A549 (cell line): ENCODE results near the gene ADARB1.

ENCODE experiments used
- CBX2 ChIP-seq: fragments of 200-600 bp; sonication (generic); IDR thresholded peaks from 2 replicates; pipeline ENCODE4 v1.6.1; 2016; ENCODE audit warnings: low read depth, mild to moderate bottlenecking, borderline replicate concordance
- CTCF ChIP-seq: fragments of >200 bp; sonication (Bioruptor Twin); formaldehyde crosslinking; IDR thresholded peaks from 3 replicates; pipeline ENCODE4 v1.5.1; 2016
- EHMT2 ChIP-seq: fragments of 200-600 bp; sonication (generic); IDR thresholded peaks from 2 replicates; pipeline ENCODE4 v1.6.1; 2016; ENCODE audit warnings: antibody characterized with exemption, low read depth, mild to moderate bottlenecking, moderate library complexity
- EP300 ChIP-seq, 2 experiments: fragments of >200 bp; sonication (Bioruptor Twin); formaldehyde crosslinking; IDR thresholded peaks; 2 replicates in 1 of 2; 3 replicates in 1 of 2; pipeline ENCODE4 v1.6.1; 2016 to 2017
- JUNB ChIP-seq: fragments of >200 bp; sonication (Bioruptor Twin); formaldehyde crosslinking; IDR thresholded peaks from 2 replicates; pipeline ENCODE4 v1.6.1; 2016
- MAX ChIP-seq: IDR thresholded peaks from 2 replicates; pipeline ENCODE4 v1.6.1; 2012
- SMC3 ChIP-seq: fragments of >200 bp; sonication (Bioruptor Twin); formaldehyde crosslinking; IDR thresholded peaks from 3 replicates; pipeline ENCODE4 v1.6.1; 2018; ENCODE audit warnings: inconsistent platforms
- SREBF2 ChIP-seq: fragments of 450-650 bp; IDR thresholded peaks from 2 replicates; pipeline ENCODE4 v1.6.1; 2014; ENCODE audit warnings: mild to moderate bottlenecking, moderate library complexity
- TP53 ChIP-seq: fragments of 250-450 bp; sonication (Bioruptor Pico); IDR thresholded peaks from 2 replicates; pipeline ENCODE4 v1.5.0; 2021; ENCODE audit warnings: mild to moderate bottlenecking, moderate library complexity

GRCh38 chr21:45108034-45108790 is 33.8 kb downstream of the ADARB1 start:
- TF ChIP-seq CTCF (no peak), SMC3 (no peak), EHMT2 (no peak), SREBF2 (no peak), EP300 (IDR thresholded peaks at IDR 0.05) (no peak), JUNB (no peak), MAX (no peak), CBX2 (no peak), TP53 (CRISPR knock-in tag) (no peak)
